GM12878 (cell line): ENCODE data around the gene OR6B1. TPM values are rescaled to one million over a fixed set of nuclear protein-coding genes. Genes with fewer than 3 reads are reported as not detected.

Source experiments
- ATAC-seq: fragments of 200-7000 bp; cut with Tn5 transposase; 3 replicates; pipeline ENCODE4 v1.9.1; 2020; ENCODE audit warnings: mild to moderate bottlenecking, moderate library complexity
- BruUV-seq: library from RNA; stranded (reverse); fragments of 400-500 nt; replicated peaks from 2 replicates; lab custom pipeline; 2021; lab: Mats Ljungman, UMichigan
- CTCF ChIA-PET: fragments of 300-600 bp; sonication (Branson Sonifier 250); formaldehyde crosslinking; extraction: SDS; loops from one replicate; lab custom pipeline; 2021; ENCODE audit warnings: inconsistent platforms; lab: Yijun Ruan, JAX
- POLR2A ChIA-PET: fragments of 350-600 bp; formaldehyde crosslinking; extraction: SDS; loops from one replicate; lab custom pipeline; 2021; ENCODE audit warnings: inconsistent platforms; lab: Charles Lee
- RAD21 ChIA-PET: fragments of 300-600 bp; sonication (Branson Sonifier 250); formaldehyde crosslinking; loops from one replicate; lab custom pipeline; 2023; ENCODE audit warnings: antibody characterized with exemption; ENCODE audit not compliant: unreplicated experiment; lab: Charles Lee
- SMC1A ChIA-PET: fragments of 300-600 bp; sonication (Branson Sonifier 250); formaldehyde crosslinking; loops from one replicate; lab custom pipeline; 2023; ENCODE audit not compliant: unreplicated experiment, uncharacterized antibody; lab: Charles Lee
- DNase-seq: peaks from one replicate; pipeline ENCODE4 v3.0.0-alpha.2; 2011; ENCODE audit warnings: low read depth, low spot score
- FAIRE-seq: peaks from 3 replicates; lab custom pipeline; 2011; peaks lifted over from hg19 to GRCh38; lab: Jason Lieb, UNC
- H2AFZ ChIP-seq: 2 replicates; pipeline ENCODE4 v1.6.0; 2011; ENCODE audit warnings: low read depth, low read length, control low read depth; ENCODE audit not compliant: control insufficient read depth
- H3K27ac ChIP-seq: 2 replicates; pipeline ENCODE4 v1.5.1; 2011; ENCODE audit warnings: control low read depth; ENCODE audit not compliant: control insufficient read depth, insufficient read depth
- H3K27me3 ChIP-seq, 2 experiments: replicated peaks in 1 of 2; 2 replicates each; pipeline versions ENCODE4 v1.6.0 to v1.6.1; 2011; ENCODE audit warnings: low read length in 1 of 2; ENCODE audit not compliant: control insufficient read depth in 2 of 2, insufficient read depth in 2 of 2
- H3K36me3 ChIP-seq, 2 experiments: 2 replicates each; pipeline ENCODE4 v1.5.1; 2011; ENCODE audit warnings: low read length in 1 of 2; ENCODE audit not compliant: control insufficient read depth in 2 of 2, insufficient read depth in 2 of 2
- H3K4me1 ChIP-seq: 2 replicates; pipeline ENCODE4 v1.6.1; 2011; ENCODE audit warnings: mild to moderate bottlenecking, low read length, moderate library complexity, mixed read lengths; ENCODE audit not compliant: control insufficient read depth, insufficient read depth
- H3K4me2 ChIP-seq: 2 replicates; pipeline ENCODE4 v1.6.0; 2011; ENCODE audit warnings: control low read depth; ENCODE audit not compliant: control insufficient read depth, insufficient read depth
- H3K4me3 ChIP-seq: fragments of 200-600 bp; sonication (generic); 2 replicates; pipeline ENCODE4 v1.5.1; 2016
- H3K79me2 ChIP-seq: 2 replicates; pipeline ENCODE4 v1.6.0; 2011; ENCODE audit warnings: low read length; ENCODE audit not compliant: control insufficient read depth, insufficient read depth
- H3K9ac ChIP-seq: 2 replicates; pipeline ENCODE4 v1.8.0; 2011; ENCODE audit warnings: low read length, control low read depth, mixed read lengths; ENCODE audit not compliant: control insufficient read depth, insufficient read depth
- H3K9me3 ChIP-seq: replicated peaks from 3 replicates; pipeline ENCODE4 v1.5.1; 2011; ENCODE audit warnings: mild to moderate bottlenecking, low read length; ENCODE audit not compliant: control insufficient read depth, insufficient read depth
- H4K20me1 ChIP-seq: 2 replicates; pipeline ENCODE4 v1.6.0; 2011; ENCODE audit not compliant: control insufficient read depth, insufficient read depth
- BCL11A ChIP-seq: IDR thresholded peaks from 2 replicates; pipeline ENCODE4 v1.6.1; 2011; ENCODE audit warnings: low read depth, low read length
- CBFB ChIP-seq: IDR thresholded peaks from 2 replicates; pipeline ENCODE4 v1.6.1; 2016; ENCODE audit warnings: antibody characterized with exemption, low read depth
- CEBPB ChIP-seq, 2 experiments: fragments of 150-350 bp in 1 of 2; IDR thresholded peaks; 2 replicates each; pipeline ENCODE4 v1.6.1; 2012 to 2014; ENCODE audit warnings: low read depth in 2 of 2, low read length in 2 of 2, borderline replicate concordance in 1 of 2, inconsistent platforms in 1 of 2
- CHD1 ChIP-seq: IDR thresholded peaks from 2 replicates; pipeline ENCODE4 v1.6.1; 2012; ENCODE audit warnings: low read depth, low read length, improper control_type of control experiment
- MTA3 ChIP-seq: IDR thresholded peaks from 2 replicates; pipeline ENCODE4 v1.6.1; 2012; ENCODE audit warnings: low read length, inconsistent platforms, borderline replicate concordance
- NR2F1 ChIP-seq: fragments of 450-650 bp; conservative IDR thresholded peaks from 2 replicates; pipeline ENCODE4 v1.6.1; 2017; ENCODE audit warnings: mild to moderate bottlenecking
- PAX8 ChIP-seq: fragments of 450-650 bp; IDR thresholded peaks from 2 replicates; pipeline ENCODE4 v1.6.1; 2017; ENCODE audit warnings: mild to moderate bottlenecking, moderate library complexity
- POLR2A ChIP-seq: IDR thresholded peaks from 2 replicates; pipeline ENCODE4 v1.6.1; 2011; ENCODE audit warnings: low read depth, mild to moderate bottlenecking, low read length
- RFX5 ChIP-seq: IDR thresholded peaks from 2 replicates; pipeline ENCODE4 v1.6.1; 2011; ENCODE audit warnings: low read depth, low read length, improper control_type of control experiment
- WGBS: methylation state at CpG from one replicate; pipeline ENCODE4 v1.1.6; 2016; ENCODE audit warnings: low lambda C conversion rate; ENCODE audit not compliant: insufficient replicate concordance, insufficient coverage; ENCODE audit errors: missing lambda C conversion rate; 5-methylcytosine and 5-hydroxymethylcytosine counted together
- in situ Hi-C: fragments of 300-500 bp; cut with MboI; formaldehyde crosslinking; loops from 9 replicates; pipeline ENCODE4 v1.14.3; 2018; ENCODE audit warnings: mixed read lengths
- intact Hi-C: fragments of 100-400 bp; cut with micrococcal nuclease; formaldehyde crosslinking; loops from one replicate; pipeline ENCODE4 v1.14.2; 2022; ENCODE audit not compliant: unreplicated experiment
- polyA plus RNA-seq, 11 experiments: library from polyadenylated mRNA; depleted of rRNA in 4 of 11; unstranded in 6 of 11; stranded (reverse) in 5 of 11; fragments of >200 nt; fragmentation: Nextera tagmentation in 4 of 11; fragmentation: Illumina TruSeq in 1 of 11; extraction: Ambion mirVana in 4 of 11; extraction: Trizol in 1 of 11; gene quantifications; 1 replicate in 1 of 11; 2 replicates in 10 of 11; pipeline versions ENCODE4 v1.2.1 to v1.2.3, GENCODE V29; 2011 to 2016; ENCODE audit warnings: inconsistent platforms in 2 of 11, missing spikeins in 2 of 11, low read depth in 1 of 11
- total RNA-seq, 4 experiments: library from RNA; depleted of rRNA in 3 of 4; stranded (reverse); fragments of >200 nt in 3 of 4; fragmentation: Illumina TruSeq in 1 of 4; extraction: Trizol in 1 of 4; gene quantifications; 2 replicates each; pipeline versions ENCODE4 v1.2.1 to v1.2.3, GENCODE V29; 2013 to 2021

Gene OR6B1
- total and polyA plus RNA-seq, 10 of the 15 experiments (the other 5 are each of a cell fraction or from before 2014, with no cell fraction given), result not detected

DNA sequence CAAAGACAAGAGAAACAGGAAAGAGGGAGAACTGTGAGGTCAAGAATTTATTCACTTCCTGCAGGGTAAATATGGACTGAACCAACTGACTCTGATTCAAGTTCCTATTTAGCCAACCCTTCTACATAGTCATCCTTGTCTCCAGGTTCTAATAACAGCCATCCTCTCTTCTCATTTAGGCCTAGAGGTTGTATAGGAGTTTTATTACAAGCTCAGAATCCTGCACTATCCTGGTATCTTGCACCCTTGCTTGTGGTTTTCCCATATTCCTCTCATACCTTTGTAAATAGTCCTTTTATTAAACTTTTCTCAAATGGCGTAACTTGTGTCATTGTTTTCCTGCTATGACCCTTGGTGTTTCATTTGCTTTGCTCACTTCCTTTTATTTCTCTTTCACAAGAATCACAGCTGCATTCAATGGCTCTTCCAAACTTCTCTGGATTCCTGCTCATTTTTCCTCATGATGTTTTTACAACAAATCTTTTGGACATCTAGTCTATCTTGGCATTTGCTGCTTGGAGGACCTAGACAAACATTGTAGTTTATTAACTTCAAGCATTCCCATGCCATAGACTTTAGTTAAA lies 36.3 kb downstream of the OR6B1 start:
- FAIRE-seq (no peak), ATAC-seq (no peak), DNase-seq (no peak)
- Histone ChIP-seq H3K4me3 (no peak overlapping the region), H3K36me3 (no peaks in the 10 kb centered on the region), H3K4me2 (no peak overlapping the region), H2AFZ (no peak overlapping the region), H3K9ac (no peak overlapping the region), H3K4me1 (no peaks in the 10 kb centered on the region), H3K9me3 (no peaks in the 10 kb centered on the region), H4K20me1 (no peaks in the 10 kb centered on the region), H3K27me3 (no peaks in the 10 kb centered on the region), H3K79me2 (no peaks in the 10 kb centered on the region), H3K27ac (no peak overlapping the region)
- SMC1A ChIA-PET, result no interaction called here
- RAD21 ChIA-PET, result no interaction called here
- no peak for TF ChIP-seq RFX5
- no peak for TF ChIP-seq MTA3
- no peak for TF ChIP-seq NR2F1
- TF ChIP-seq BCL11A, result no peak
- no peak for TF ChIP-seq CHD1
- no peak for TF ChIP-seq POLR2A
- no peak for TF ChIP-seq CBFB
- TF ChIP-seq CEBPB (IDR thresholded peaks at IDR 0.05; ENCODE audit: borderline replicate concordance in 1 of 2, low read depth in 2 of 2, low read length in 2 of 2), result no peak
- TF ChIP-seq PAX8, result no peak
- intact Hi-C loops, result no loop called here
- in situ Hi-C loops, result no loop called here
- WGBS, result 36% methylated on average over 1 of the region's 1 CpG
- BruUV-seq, result no TSS peak
- CTCF ChIA-PET, result interaction anchor here (1.4 kb wide), 1 partner anchor 9 kb away, joined by 3 read pairs; no protein-coding TSS in a partner anchor
- POLR2A ChIA-PET, result interaction anchor here (0.6 kb wide), 1 partner anchor 776 kb away, joined by 3 read pairs; no protein-coding TSS in a partner anchor
